Fibroblast of peridontal ligament (primary cell): ENCODE data around the gene PACS1.
A peak's percentile ranks its signal among the peaks of the same experiment; 100 is the strongest.
"Not testable (repeated sequence)": the region's sequence is repeated elsewhere in the genome, so short reads cannot be mapped to it uniquely, and the experiment has no call there.

Experiments
- DNase-seq: peaks from one replicate; pipeline ENCODE4 v3.0.0-alpha.2; 2010; ENCODE audit errors: extremely low read depth

The PACS1 gene

DNA sequence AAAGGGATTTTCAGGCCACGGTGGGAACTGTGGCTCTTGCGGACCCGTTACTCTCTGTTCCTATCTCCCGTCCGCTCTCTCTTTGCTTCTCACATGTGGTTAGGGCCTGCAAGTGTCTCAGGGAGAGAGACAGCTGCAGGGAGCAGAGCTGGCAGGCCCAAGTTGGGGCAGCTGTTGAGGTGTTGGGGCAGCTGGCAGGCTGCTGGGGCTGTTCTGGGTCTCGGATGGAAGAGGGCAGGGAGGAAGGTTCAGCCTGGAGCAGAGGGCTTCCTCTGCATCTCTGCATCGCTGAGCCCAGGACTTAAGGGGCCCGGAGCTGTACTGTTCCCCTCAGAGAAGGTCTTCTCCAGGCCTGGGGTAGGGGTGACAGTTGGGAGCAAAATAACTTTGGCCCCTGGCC, 205.3 kb downstream of the PACS1 start:
- DNase-seq, result no peak

DNA sequence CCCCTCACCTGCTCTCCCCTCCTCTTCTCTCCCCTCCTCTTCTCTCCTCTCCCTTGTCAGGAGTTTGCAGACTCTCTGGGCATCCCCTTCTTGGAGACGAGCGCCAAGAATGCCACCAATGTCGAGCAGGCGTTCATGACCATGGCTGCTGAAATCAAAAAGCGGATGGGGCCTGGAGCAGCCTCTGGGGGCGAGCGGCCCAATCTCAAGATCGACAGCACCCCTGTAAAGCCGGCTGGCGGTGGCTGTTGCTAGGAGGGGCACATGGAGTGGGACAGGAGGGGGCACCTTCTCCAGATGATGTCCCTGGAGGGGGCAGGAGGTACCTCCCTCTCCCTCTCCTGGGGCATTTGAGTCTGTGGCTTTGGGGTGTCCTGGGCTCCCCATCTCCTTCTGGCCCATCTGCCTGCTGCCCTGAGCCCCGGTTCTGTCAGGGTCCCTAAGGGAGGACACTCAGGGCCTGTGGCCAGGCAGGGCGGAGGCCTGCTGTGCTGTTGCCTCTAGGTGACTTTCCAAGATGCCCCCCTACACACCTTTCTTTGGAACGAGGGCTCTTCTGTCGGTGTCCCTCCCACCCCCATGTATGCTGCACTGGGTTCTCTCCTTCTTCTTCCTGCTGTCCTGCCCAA, 206.0 kb downstream of the PACS1 start:
- no peak for DNase-seq

DNA sequence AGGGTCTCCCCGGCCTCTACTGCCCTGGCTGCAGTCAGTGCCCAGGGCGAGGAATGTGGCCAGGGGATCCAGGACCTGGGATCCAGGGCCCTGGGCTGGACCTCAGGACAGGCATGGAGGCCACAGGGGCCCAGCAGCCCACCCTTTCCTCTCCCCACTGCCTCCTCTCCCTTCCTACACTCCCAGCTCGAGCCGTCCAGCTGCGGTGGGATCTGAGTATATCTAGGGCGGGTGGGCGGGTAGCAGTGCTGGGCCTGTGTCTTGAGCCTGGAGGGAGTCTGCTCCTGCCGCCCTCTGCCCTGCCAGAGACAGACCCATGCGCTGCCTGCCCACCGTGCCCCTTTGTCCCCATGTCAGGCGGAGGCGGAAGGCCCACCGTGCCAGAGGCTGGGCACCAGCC, 206.5 kb downstream of the PACS1 start:
- not testable (repeated sequence) for DNase-seq

DNA sequence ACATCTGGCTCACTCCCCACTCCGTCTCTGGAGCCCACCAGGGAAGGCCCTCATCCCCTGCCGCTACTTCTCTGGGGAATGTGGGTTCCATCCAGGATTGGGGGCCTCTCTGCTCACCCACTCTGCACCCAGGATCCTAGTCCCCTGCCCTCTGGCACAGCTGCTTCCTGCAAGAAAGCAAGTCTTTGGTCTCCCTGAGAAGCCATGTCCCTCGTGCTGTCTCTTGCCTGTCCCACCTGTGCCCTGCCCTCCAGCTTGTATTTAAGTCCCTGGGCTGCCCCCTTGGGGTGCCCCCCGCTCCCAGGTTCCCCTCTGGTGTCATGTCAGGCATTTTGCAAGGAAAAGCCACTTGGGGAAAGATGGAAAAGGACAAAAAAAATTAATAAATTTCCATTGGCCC, 207.0 kb downstream of the PACS1 start:
- DNase-seq, result not testable (repeated sequence)

DNA sequence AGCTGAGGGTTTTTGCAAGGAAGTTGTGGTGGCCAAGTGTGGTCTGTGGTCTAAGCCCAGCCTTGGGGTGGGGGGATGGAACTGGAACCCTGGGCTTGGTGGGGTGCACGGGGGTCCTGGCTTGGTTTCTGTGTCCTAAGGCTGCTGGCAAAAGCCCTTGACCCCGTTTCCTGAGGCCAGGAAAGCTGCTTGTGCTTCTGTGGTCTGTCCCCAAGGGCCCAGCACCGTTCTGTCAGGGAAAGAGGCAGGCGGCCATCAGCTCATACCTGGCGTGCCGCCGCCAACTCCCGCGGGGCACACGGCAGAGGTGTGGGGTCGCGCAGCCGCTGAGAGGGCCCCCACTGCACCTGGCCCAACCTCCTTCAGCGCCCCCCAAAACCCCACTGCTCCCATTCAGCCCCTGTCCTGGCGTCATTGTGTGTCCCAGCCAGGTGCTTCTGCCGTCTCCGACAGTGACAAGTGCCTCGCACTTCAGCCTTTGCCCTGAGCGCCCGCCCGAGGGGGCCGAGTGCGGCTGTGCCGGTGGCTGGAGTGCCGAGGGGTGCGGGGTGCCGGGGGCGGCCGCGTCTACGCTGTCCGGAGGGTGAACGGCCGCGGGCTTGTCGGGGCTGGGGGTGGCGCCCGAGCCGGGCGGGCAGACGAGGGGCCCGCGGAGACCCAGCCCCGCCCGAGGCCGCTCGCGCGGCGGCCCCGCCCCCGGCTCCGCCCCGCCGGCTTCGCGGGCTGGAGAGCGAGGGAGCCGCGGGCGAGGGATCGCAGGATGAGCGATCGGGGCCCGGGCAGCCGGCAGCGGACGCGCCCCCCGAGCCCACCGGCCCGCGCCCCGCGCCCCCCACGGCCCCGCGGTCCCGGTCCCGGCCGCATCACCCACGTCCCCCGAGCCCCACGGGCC, 207.6 kb downstream of the PACS1 start, which contains the start of gene CNIH2:
Gene CNIH2, plus strand, starts transcription at position 705 of the 892 bp plus-strand sequence. CDS start 282 bp downstream, outside the sequence.
- no peak for DNase-seq

GRCh38 chr11:66278363-66279091, 208.5 kb downstream of the PACS1 start:
- DNase-seq, result no peak

GRCh38 chr11:66279092-66279734, 209.1 kb downstream of the PACS1 start:
- DNase-seq, result no peak

GRCh38 chr11:66280428-66280827, 210.4 kb downstream of the PACS1 start:
- DNase-seq, result no peak

DNA sequence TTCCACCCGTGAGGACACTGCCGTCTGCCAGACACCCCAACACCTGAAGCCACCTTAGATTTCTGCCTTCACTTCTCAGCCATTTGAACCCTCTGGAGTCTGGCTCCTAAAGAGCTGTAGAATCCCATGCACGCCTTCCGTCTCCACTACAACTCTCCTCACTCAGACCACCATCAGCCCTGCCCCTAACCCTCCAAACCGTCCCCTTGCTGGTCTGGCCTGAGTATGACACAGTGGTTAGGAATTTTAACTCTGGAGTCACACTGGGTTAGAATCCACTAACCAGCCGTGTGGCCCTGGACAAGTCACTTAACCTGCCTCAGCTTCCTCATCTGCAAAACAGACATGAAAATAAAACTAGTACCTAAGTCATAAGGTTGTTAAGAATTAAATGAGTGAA, 210.9 kb downstream of the PACS1 start:
- DNase-seq, result no peak

DNA sequence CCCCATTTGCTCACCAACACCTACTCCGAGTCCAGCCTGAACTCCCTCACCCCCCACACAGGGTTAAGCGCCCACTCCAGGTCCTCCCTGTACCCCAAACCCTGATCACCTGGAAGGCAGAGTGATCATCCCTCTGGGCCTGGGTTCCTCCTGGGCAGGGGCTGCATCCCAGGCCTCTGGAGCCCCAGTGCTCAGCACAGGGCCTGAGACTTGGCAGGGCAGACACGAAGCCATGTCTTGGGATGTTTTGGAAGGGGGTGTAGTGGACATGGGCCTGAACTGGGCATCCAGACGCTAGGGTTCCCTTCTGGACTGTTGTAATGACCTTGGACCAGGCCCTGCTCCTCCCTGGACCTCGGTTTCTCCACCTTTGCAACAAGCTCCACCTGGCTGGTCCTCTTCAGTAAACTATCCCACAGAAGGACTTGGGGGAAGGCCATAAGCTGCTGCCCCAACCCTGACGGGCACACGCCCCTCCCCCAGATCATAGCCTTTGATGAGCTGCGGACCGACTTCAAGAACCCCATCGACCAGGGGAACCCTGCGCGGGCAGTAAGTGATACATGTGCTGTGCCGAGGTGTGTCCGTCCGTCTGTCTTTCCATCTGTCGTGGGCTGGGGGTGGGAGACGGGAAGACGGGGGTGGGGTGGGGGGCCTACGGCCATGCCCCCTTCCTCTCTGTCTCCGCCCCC, 211.8 kb downstream of the PACS1 start:
- DNase-seq, result no peak

- peak; percentile 87 for DNase-seq
Measured at GRCh38 chr11:66282468-66283455, 212.7 kb downstream of the PACS1 start.

GRCh38 chr11:66283461-66284105, 213.5 kb downstream of the PACS1 start:
- no peak for DNase-seq

GRCh38 chr11:66284526-66285078, 214.5 kb downstream of the PACS1 start:
- DNase-seq, result no peak

DNA sequence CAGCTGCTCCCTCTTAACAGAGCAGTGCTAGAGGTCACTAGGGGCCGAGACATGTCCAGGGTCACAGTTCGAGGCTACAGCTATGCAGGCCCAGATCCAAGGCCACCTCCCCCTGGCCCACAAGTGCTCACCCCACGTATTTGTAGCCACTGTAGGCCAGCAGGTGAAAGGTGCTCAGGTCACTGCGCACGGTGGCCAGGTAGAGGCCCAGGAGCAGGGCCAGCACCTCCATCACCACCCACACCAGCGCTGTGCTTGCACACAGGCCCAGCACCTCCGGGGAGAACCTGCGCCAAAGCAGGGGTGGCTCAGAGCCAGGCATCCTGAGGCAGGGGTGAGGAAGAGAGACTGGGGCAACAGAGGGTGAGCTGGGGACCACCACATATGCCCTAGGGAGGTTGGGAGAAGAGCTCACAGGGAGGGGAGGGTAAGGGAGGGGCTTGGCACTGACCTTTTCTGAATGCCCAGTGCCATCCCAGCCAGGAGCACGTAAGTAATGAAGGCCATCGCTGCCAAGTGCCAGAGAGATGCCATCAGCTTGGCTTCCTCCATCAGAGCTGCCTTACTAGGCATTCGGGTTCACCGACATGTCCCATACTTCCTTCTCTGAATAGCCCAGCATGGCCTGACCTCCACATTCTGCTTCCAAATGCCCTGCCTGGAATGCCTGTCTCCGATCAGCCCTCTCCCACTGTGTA, 215.3 kb downstream of the PACS1 start:
- DNase-seq, result no peak

DNA sequence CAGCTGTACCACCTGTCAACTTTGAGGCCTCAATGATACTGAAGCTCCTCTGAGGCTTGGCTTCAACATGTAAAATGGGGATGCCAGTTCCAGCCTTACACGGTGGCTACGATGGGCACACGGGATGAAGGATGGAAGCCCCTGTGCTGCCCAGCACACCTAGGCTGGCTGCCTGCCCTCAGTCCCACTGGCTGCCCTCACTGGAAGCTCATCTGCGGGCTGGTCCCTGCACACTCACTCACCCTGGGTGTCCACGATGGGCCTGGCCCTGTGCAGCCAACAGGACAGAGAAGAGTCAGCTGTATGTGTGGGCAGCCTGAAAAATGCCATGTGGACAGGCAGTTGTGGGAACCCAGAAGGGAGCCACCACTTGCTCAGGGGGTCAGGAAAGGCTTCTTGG, 216.6 kb downstream of the PACS1 start:
- no peak for DNase-seq

GRCh38 chr11:66287211-66287888, 217.3 kb downstream of the PACS1 start:
- no peak for DNase-seq

GRCh38 chr11:66287889-66288670, 218.0 kb downstream of the PACS1 start:
- DNase-seq, result no peak
